NK-92 (cell line): ENCODE measurements around the gene PTPRO.

ENCODE experiments used
- DNase-seq: peaks from one replicate; lab custom pipeline; 2025; ENCODE audit not compliant: unreplicated experiment; lab: John Stamatoyannopoulos, UW

Gene PTPRO

DNA sequence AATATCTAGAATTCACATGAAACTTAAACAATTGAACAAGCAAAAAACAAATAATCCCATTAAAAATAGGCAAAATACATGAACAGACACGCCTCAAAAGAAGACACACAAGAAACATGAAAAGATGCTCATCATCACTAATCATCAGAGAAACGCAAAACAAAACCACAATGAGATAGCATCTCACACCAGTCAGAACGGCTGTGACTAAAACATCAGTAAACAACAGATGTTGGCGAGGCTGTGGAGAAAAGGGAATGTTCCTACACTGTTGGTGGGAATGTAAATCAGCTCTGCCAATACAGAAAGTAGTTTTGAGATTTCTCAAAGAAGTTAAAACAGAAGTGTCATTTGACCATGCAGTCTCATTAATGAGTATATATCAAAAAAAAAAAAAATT, 121.3 kb downstream of the PTPRO start:
- DNase-seq: no peak

DNA sequence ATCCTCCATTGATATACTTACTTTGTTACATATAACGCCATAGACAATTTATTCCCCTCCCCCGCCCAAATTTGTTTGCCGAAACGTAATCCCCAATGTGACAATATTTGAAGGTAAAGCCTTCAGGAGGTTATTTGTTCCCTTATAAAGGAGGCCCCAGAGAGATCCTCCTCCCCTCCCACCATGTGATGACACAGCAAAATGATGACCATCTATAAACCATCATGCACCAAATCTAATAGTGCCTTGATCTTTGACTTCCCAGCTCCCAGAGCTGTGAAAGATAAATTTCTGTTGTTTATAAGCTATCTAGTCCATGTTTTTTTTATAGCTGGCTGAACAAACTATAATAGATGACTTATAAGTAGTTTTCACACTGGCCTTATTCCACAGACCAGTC, 122.2 kb downstream of the PTPRO start:
- DNase-seq: no peak

- no peak for DNase-seq
Measured at GRCh38 chr12:15446807-15447206, 124.5 kb downstream of the PTPRO start.

- no peak for DNase-seq
Measured at GRCh38 chr12:15453613-15454012, 131.3 kb downstream of the PTPRO start.

DNA sequence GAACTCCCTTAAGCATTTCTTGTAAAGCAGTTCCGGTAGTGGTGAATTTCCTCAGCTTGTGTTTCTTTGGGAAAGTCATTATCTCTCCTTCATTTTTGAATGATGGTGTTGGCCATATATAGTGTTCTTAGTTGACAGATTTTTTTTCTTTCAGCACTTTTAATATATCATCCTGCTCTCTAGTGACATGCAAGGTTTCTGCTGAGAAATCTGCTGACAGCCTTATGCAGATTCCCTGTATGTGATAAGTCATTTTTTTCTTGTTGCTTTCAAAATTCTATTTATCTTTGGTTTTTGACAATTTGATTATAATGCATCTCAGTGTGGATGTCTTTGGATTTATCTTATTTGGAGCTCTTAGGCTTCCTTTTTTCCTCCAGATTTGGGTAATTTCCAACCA, 135.7 kb downstream of the PTPRO start:
- DNase-seq: no peak

GRCh38 chr12:15468911-15469310, 146.6 kb downstream of the PTPRO start:
- DNase-seq: no peak

DNA sequence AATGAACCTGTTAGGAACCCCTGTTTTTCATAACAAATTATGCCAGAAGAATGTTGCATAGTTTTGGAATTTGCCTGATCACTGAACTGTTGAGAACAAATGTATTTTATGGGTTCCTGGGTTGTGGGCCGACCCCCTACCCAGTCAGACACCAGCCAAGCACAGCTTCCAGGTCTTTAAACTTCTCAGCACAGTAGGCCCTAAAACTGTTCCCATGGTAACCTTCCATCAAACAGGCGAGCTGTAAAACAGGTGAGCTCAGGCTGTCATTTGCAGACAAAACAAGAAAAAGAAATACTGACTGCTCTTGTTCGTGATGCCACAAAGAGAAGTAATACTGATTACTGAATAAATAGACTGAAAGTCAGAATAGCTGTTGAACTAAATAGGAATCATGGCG, 147.0 kb downstream of the PTPRO start:
- DNase-seq: no peak

- DNase-seq: no peak
Measured at GRCh38 chr12:15472036-15472435, 149.7 kb downstream of the PTPRO start.

- DNase-seq: no peak
Measured at GRCh38 chr12:15474766-15475165, 152.5 kb downstream of the PTPRO start.

DNA sequence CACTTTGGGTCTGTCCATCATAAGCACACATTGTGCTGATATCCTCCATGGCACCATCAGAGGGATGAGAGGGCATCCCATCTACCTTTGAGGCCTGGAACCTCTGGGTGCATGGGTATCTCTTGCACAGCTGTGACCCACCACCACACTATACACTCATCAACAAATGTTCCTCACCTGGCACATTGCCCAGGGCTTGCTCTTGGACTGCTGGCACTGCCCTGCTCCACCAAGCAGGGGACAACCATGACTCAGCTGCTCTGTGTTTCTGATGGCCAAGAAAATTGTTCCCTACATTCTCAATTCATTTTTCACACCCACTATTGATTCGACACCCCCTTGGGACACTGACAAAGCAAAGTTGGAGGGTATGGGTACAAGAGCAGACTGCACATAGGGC, 155.5 kb downstream of the PTPRO start:
- DNase-seq: no peak

DNA sequence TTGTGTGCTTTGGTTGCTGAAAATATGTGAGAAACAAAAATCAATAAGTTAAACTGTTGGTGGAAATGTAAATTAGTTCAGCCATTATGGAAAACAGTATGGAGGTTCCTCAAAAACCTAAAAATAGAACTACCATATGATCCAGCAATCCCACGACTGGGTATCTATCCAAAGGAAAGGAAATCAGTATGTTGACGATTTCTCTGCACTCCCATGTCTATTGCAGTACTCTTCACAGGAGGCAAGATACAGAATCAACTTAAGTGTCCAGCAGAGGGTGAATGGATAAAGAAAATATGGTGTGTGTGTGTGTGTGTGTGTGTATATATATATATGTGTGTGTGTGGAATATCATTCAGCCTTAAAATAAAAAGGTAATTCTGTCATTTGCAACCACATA, 159.5 kb downstream of the PTPRO start:
- DNase-seq: no peak

DNA sequence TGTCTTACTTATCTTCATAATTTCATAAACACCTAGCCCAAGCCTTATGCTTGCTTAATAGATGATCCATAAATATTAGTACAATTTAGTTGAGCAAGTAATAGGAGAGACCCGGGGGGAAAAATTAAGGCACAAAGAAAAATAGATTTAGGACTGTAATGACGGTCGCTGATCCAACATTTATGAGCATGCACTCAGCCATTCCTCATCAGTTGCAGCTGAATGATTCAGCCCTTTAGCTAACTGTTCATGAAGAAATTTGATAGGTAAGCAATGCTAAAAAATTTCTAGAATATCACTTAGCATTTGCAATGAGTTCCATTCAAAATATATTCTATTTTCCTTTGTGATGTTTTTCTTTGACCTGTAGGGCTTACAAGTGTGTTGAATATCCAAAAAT, 163.2 kb downstream of the PTPRO start:
- no peak for DNase-seq

DNA sequence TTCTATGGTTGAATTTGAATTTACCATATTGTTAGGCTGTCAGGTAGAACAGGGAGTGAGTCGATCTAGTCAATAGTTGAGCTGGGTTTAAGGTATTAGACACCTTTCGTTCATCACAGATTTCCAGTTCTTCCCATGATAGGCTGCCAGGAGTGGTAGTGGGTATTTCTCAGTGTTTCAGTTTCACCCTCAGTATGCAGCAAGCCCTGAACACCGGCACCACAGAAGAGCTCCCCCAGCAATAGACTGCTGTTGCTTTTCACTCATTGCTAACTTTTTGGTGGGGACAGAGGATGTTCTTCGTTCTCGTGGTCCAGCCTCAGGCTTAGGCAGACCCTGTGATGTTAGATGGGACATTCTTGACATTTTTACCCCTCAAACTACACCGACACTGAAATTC, 164.6 kb downstream of the PTPRO start:
- no peak for DNase-seq

DNA sequence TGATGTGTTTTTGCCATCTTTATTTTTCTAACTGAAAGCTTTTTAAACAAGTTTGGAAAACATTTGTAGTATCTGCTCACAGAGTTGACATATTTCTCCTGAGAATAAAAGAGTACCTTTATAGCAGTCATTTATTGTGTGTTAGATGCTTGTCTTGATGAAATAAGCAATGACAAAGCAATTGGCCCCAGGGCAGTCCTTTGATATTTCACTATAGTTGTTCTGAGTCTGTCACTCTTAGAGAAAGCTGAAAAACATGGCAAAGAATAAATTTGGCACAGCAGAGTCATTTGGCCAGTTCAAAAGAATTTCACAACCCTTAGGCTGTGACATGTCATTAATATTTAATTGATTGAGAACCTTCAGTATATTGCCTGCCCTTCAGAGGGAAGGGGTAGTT, 166.2 kb downstream of the PTPRO start:
- DNase-seq: no peak

DNA sequence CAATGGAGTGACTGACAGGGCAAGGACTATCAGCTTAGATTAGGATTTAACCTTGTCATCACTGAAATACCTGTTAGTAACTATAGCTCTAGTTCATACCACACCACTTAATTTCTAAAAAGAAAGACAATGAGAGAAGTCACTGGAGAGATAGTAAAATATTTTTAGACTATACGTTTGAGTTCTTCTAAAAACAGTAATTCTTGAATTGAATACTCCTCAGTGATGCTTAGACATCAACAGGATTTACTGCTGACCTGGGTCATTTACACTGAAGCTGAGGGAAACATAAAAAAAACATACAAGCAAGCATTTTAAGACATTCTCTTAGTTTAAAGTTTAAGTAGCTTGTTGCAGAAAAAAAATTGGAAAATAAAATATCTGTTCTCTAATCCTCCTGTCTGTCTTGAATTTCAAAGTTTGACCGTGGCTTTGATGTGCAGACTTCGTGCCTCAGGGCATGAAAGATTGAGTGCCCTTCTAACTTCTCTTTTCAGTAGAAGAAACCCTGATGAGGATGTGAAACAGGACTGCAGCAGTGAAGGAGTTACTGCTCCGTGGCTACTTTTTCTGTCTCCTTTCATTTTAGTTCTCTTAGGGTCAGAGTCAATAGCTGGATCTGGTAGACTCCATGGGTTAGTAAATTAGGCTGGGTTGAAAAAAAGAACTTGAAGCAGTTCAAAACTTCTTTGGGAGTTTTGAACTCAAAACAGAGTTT, 172.2 kb downstream of the PTPRO start:
- no peak for DNase-seq

GRCh38 chr12:15495746-15496145, 173.4 kb downstream of the PTPRO start:
- DNase-seq: no peak

DNA sequence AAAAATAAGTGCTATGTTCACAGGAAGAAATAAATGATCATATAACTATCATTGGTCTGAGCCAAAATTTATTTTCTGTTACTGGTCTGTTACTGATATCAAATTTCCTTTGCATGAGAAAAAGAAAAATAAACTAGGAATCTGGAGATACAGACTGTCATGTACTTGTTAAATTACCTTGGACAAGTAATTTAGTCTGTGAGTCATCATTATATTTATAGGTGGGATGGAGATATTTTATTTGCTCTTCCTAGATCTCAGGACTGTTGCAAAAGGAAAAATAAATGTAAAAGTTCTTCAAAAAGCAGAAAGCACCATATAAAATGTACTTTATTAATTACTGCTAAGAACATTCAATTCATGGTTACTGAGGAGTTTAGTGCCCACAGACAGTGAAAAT, 174.4 kb downstream of the PTPRO start:
- no peak for DNase-seq

DNA sequence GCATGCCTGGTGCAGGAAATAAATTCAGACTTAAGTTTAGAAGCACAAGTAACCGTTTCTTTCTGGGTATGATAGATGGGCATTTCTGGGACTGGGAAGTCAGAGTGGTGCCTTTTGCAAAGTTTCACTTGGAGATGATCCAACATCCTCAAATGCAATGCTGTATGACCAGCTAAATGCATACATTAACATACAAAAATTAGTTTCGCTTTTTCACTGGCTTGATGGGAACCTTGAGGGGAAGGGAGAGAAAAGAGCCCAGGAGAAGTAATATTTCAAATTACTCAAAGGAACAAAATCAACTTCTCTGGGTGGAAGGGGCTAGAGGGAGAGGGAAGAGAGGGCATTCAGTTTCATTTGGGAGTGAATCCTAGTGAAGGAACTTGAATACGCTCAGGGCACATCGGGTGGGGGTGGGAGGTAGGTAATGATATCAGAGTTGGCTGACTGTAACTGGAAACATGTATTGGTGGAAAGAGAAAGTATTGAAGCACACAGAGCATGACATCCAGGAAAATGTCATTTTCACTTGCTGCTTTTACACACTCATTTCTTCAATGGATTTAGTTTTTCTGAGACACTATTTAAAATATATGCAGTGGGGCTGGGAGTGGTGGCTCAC, 175.5 kb downstream of the PTPRO start:
- DNase-seq: no peak

- DNase-seq: no peak
Measured at GRCh38 chr12:15502211-15502610, 179.9 kb downstream of the PTPRO start.

DNA sequence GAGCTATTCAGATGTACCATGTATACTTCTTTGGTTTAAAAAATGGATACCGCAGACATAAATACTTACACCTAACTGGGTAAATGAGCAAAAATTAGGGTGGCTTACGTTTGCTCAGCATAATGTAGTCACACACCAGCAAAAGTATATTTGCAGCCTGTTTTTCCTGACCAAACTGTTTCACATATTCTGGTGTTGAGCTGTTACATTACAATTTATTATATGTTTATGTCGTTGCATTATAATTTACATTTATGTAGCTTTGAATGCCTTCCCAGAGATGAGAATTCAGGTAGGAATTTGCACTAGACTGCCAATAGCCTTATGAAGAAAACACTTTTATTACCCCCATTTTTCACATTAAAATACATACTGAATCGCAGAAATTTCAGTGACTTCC, 183.3 kb downstream of the PTPRO start:
- no peak for DNase-seq

- no peak for DNase-seq
Measured at GRCh38 chr12:15515010-15515409, 192.7 kb downstream of the PTPRO start.

GRCh38 chr12:15520083-15520482, 197.8 kb downstream of the PTPRO start:
- DNase-seq: no peak

DNA sequence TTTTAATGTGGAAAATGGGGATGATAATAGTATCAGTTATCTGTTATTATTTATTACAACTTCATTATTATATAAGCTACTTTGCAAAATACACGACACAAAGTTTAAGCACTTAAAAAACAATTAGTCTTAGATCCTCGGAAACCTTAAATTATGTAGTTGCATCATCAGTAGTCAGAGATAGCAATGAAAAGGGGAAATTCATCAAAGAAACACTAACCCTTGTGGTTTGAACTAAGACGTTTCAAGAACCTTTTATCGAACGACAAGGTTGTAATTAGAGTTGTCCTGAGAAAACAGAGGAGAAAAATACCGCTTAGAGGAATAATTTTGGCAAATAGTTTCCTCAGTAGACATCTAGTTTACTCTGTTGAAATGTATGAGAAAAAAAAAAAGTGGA, 198.5 kb downstream of the PTPRO start:
- DNase-seq: no peak
